Airway epithelial cell (primary cell): ENCODE data around the gene PLXNB3. TPM values are rescaled to one million over a fixed set of nuclear protein-coding genes. Genes with fewer than 3 reads are reported as not detected.

Experiments used
- total RNA-seq: library from RNA; depleted of rRNA; stranded (reverse); fragments of >200 nt; gene quantifications from 2 replicates; pipeline ENCODE4 v1.2.3, GENCODE V29; 2015

The PLXNB3 gene
- total RNA-seq, result 7.3 and 9.0 TPM in 2 replicates

DNA sequence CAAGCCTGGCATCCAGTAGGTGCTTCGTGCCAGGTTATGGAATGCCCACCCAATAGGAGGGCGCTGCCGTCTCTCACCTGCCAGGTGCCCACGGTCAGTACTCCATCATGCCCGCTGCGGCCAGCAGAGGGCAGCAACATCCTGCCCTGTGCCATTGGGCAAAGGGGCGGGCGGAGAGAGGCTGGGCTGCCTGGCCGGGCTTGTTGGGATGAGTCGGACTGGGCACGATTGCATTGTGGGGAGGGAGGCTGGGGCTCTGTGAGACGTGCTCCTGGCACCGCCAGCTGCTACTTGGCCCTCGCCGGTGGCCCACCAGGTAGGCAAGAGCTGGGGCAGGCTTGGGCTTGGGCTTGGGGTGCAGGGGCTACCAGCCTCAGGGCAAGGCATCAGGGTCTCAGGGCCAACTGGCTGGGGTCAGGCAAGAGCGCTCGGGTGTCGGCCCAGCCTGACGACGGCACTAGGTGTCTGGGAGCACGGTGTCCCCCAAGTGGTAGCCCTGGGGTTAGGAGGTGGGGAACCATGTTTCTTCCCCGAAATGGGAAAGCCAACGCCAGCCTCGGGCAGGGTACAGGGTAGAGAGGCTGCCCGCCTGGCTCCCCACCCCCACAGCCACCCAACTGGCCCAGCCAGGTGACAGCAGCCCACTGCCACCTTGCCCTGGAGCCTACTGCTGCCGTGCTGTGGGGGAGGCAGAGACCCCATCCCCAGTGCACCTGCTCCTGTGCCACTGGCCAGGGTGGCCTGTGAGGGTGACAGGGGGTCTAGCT lies at the start of gene PLXNB3:
Gene PLXNB3 (plus strand): TSS at position 261 of the 767 bp plus-strand sequence. CDS start 1,287 bp downstream, outside the sequence.

DNA sequence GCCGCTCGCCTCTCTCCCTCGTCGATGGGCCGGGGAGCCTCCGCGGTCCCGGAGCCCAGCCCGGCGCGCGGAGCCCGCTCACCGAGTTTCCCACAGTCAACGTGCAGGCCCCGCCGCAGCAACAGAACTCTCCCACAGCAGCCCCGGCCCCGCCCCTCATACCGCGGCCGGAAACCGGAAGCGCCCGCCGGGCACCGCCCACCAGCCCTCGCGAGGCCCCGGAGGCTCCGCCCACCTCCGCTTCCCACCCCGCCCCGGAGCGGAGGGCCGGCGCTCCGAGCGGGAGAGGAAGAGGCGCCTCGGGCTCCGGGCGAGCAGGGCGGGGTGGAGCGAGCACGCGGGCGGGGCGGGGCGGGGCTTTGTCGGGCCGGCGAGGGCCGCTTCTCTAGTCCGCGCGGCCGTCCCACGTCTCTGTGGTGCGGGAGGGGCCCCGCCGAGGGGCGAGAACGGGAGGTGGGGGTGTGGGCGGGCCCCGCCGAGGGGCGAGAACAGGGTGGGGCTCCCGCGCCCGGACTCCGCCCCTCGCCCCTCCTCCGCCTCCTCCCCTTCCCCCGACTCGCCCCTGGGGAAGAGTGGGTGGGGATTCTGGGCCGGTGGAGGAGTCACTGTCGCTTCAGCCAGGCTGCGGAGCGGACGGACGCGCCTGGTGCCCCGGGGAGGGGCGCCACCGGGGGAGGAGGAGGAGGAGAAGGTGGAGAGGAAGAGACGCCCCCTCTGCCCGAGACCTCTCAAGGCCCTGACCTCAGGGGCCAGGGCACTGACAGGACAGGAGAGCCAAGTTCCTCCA lies 39.6 kb upstream of the PLXNB3 start, which contains the start of the genes ABCD1 and BCAP31:
Gene ABCD1 (plus strand): TSS at position 605 of the 787 bp plus-strand sequence. CDS start 411 bp downstream, outside the sequence.
Gene BCAP31 (minus strand): TSS at position 136 of the 787 bp plus-strand sequence. CDS start 1,143 bp downstream, outside the sequence.

DNA sequence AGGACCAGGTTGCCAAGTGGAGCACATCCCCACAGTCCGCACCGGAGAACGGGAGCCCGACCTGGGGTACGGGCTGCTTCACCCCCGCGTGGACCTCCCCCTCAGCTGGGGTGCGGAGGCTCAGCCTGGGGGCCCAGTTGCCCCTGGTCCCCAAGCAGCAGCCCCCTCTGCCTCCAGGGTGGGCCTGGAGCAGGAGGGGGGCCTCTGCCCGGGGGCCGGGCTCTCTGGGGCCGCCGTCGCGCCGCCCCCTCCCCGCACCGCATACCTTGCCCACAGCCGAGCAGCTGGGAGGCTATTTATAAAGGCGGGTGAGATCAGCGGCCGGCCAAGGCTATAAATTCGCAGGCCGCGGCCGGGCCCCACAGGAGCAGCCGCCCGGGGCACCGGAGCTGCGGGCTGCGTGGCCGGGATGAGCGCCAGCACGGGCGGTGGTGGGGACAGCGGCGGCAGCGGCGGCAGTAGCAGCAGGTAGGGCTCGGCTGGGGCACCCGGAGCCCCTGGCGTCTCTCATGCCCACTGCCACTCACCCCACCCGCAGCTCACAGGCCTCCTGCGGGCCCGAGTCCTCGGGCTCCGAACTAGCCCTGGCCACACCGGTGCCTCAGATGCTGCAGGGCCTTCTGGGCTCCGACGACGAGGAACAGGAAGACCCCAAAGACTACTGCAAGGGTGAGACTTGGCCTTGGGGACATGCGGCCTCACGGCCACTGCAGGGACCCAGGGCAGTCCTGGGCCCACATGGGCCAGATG lies 16.8 kb downstream of the PLXNB3 start, which contains the start of gene SRPK3:
Gene SRPK3 (plus strand): TSS at position 364 of the 750 bp plus-strand sequence. CDS start 46 bp downstream, at position 410.

GRCh38 chrX:153794018-153794896 lies 30.2 kb downstream of the PLXNB3 start, which contains the start of the genes IDH3G and SSR4:
IDH3G (minus strand) TSS chrX:153794375; CDS start chrX:153794326, 49 bp downstream.
SSR4 (plus strand) TSS chrX:153794668; CDS start chrX:153794688, 20 bp downstream.

Other genes with a start within 250 kb of the PLXNB3 start
- gene ATP2B3, start 246.6 kb upstream of the PLXNB3 start, total RNA-seq, result not detected in 2 replicates
- gene CCNQ, start 165.1 kb upstream of the PLXNB3 start, total RNA-seq, result 34.4 and 50.3 TPM in 2 replicates
- gene DUSP9, start 117.0 kb upstream of the PLXNB3 start, total RNA-seq, result 5.4 and 5.9 TPM in 2 replicates
- 1.2 and 1.5 TPM in 2 replicates for gene PNCK, start 90.4 kb upstream of the PLXNB3 start, total RNA-seq
- gene SLC6A8, start 76.3 kb upstream of the PLXNB3 start, total RNA-seq, result 47.9 and 56.6 TPM in 2 replicates
- gene BCAP31, start 39.9 kb upstream of the PLXNB3 start, total RNA-seq, result 164 and 185 TPM in 2 replicates
- 3.3 and 4.5 TPM in 2 replicates for gene ABCD1, start 39.4 kb upstream of the PLXNB3 start, total RNA-seq
- gene SRPK3, start 16.8 kb downstream of the PLXNB3 start, total RNA-seq, result 0.07 TPM in 1 of 2 replicates, not detected in the other
- 65.0 and 70.2 TPM in 2 replicates for gene IDH3G, start 30.1 kb downstream of the PLXNB3 start, total RNA-seq
- gene SSR4, start 30.4 kb downstream of the PLXNB3 start, total RNA-seq, result 129 and 259 TPM in 2 replicates
- gene PDZD4, start 66.3 kb downstream of the PLXNB3 start, total RNA-seq, result 0.14 TPM in 1 of 2 replicates, not detected in the other
- gene L1CAM, start 121.9 kb downstream of the PLXNB3 start, total RNA-seq, result 1.3 and 1.6 TPM in 2 replicates
- gene AVPR2, start 140.4 kb downstream of the PLXNB3 start, total RNA-seq, result not detected in 2 replicates
- 1.2 and 7.0 TPM in 2 replicates for gene ARHGAP4, start 162.0 kb downstream of the PLXNB3 start, total RNA-seq
- 149 and 176 TPM in 2 replicates for gene NAA10, start 170.8 kb downstream of the PLXNB3 start, total RNA-seq
- gene RENBP, start 180.4 kb downstream of the PLXNB3 start, total RNA-seq, result 0.09 and 0.21 TPM in 2 replicates
- gene HCFC1, start 207.6 kb downstream of the PLXNB3 start, total RNA-seq, result 35.4 and 50.1 TPM in 2 replicates
- gene TMEM187, start 208.5 kb downstream of the PLXNB3 start, total RNA-seq, result 10.3 and 12.4 TPM in 2 replicates